OCI-LY3 (cell line): ENCODE measurements around the gene EAF1.
A peak's percentile ranks its signal among the peaks of the same experiment; 100 is the strongest.

Experiments
- H2AFZ ChIP-seq: fragments of 200-600, 300-600 bp; shearing (Covaris generic); 2 replicates; pipeline ENCODE4 v1.6.0; 2014; ENCODE audit warnings: antibody characterized with exemption, low read depth, low read length
- H3K27ac ChIP-seq: fragments of 200-600, 300-600 bp; sonication (generic); 2 replicates; pipeline ENCODE4 v1.5.1; 2014; ENCODE audit warnings: mild to moderate bottlenecking, low read length, moderate library complexity, mixed read lengths
- H3K27me3 ChIP-seq: fragments of 200-600, 300-600 bp; sonication (generic); 2 replicates; pipeline ENCODE4 v1.6.1; 2014; ENCODE audit warnings: low read depth, low read length, mixed read lengths
- H3K36me3 ChIP-seq: fragments of 200-600, 300-600 bp; sonication (generic); replicated peaks from 2 replicates; pipeline ENCODE3; 2014; ENCODE audit warnings: low read depth, low read length, mixed read lengths
- H3K4me1 ChIP-seq: fragments of 300-600, 200-600 bp; sonication (generic); 2 replicates; pipeline ENCODE4 v1.6.1; 2014; ENCODE audit warnings: low read length, mixed read lengths
- H3K4me2 ChIP-seq: fragments of 200-600, 300-600 bp; sonication (generic); 2 replicates; pipeline ENCODE4 v1.6.1; 2014; ENCODE audit warnings: low read length, mixed read lengths
- H3K4me3 ChIP-seq: fragments of 300-600, 200-600 bp; sonication (generic); 2 replicates; pipeline ENCODE4 v1.5.1; 2014; ENCODE audit warnings: antibody characterized with exemption, mild to moderate bottlenecking, low read length, moderate library complexity
- H3K79me2 ChIP-seq: fragments of 300-600, 200-600 bp; shearing (Covaris generic); 2 replicates; pipeline ENCODE4 v1.6.1; 2014; ENCODE audit warnings: mild to moderate bottlenecking, low read length, mixed read lengths
- H3K9ac ChIP-seq: fragments of 300-600, 200-600 bp; shearing (Covaris generic); 2 replicates; pipeline ENCODE4 v1.6.0; 2014; ENCODE audit warnings: mild to moderate bottlenecking, low read length, moderate library complexity
- H3K9me3 ChIP-seq: fragments of 200-600, 300-600 bp; shearing (Covaris generic); 2 replicates; pipeline ENCODE4 v1.6.1; 2014; ENCODE audit warnings: low read length, mixed read lengths; ENCODE audit not compliant: insufficient read depth
- H4K20me1 ChIP-seq: fragments of 200-600, 300-600 bp; sonication (generic); 2 replicates; pipeline ENCODE4 v1.6.1; 2016; ENCODE audit warnings: low read length, mixed read lengths; ENCODE audit not compliant: insufficient read depth
- CTCF ChIP-seq: fragments of 200-600, 300-600 bp; sonication (generic); IDR thresholded peaks from 2 replicates; pipeline ENCODE4 v1.5.1; 2014; ENCODE audit warnings: antibody characterized with exemption, low read length, low read depth
- EZH2phosphoT487 ChIP-seq: fragments of 200-600 bp; shearing (Covaris generic); IDR thresholded peaks from 2 replicates; pipeline ENCODE4 v1.6.1; 2018; ENCODE audit warnings: antibody characterized with exemption, mixed run types, low read depth

EAF1 gene

GRCh38 chr3:15488002-15488401, 60.6 kb downstream of the EAF1 start:
- Histone ChIP-seq H3K27me3 (0 out of 2 replicates have a peak, but pooled peaks cover 9% of the 10 kb centered on the region), H3K4me2 (no peak overlapping the region), H3K79me2 (no peaks in the 10 kb centered on the region), H3K4me3 (no peak overlapping the region), H4K20me1 (no peaks in the 10 kb centered on the region), H2AFZ (no peak overlapping the region), H3K9ac (no peak overlapping the region), H3K36me3 (no peaks in the 10 kb centered on the region), H3K9me3 (no peaks in the 10 kb centered on the region), H3K27ac (no peak overlapping the region), H3K4me1 (peaks cover 10% of the 10 kb centered on the region)
- TF ChIP-seq CTCF = no peak
- TF ChIP-seq EZH2phosphoT487 = no peak

- peaks cover 10% of the 10 kb centered on the region for H3K4me1 ChIP-seq
- no peak overlapping the region for H2AFZ ChIP-seq
- H3K4me2 ChIP-seq = no peak overlapping the region
- 0 out of 2 replicates have a peak, but pooled peaks cover 13% of the 10 kb centered on the region for H3K27me3 ChIP-seq
- no peak overlapping the region for H3K27ac ChIP-seq
- H3K4me3 ChIP-seq = no peak overlapping the region
- H3K36me3 ChIP-seq = no peaks in the 10 kb centered on the region
- TF ChIP-seq EZH2phosphoT487 (no peak), CTCF (no peak)
- H3K9ac ChIP-seq = no peak overlapping the region
- H3K9me3 ChIP-seq = no peaks in the 10 kb centered on the region
- no peaks in the 10 kb centered on the region for H4K20me1 ChIP-seq
- H3K79me2 ChIP-seq = no peaks in the 10 kb centered on the region
Observed at GRCh38 chr3:15490158-15490557, 62.8 kb downstream of the EAF1 start.

- peak overlapping the region; percentile 12; the same call in 1 of the 2 replicates for H3K4me2 ChIP-seq
- no peak overlapping the region for H3K4me3 ChIP-seq
- H4K20me1 ChIP-seq = no peaks in the 10 kb centered on the region
- 0 out of 2 replicates have a peak, but pooled peaks cover 14% of the 10 kb centered on the region for H3K27me3 ChIP-seq
- no peak overlapping the region for H3K27ac ChIP-seq
- no peaks in the 10 kb centered on the region for H3K79me2 ChIP-seq
- H3K36me3 ChIP-seq = no peaks in the 10 kb centered on the region
- H2AFZ ChIP-seq = no peak overlapping the region
- no peaks in the 10 kb centered on the region for H3K9me3 ChIP-seq
- H3K9ac ChIP-seq = no peak overlapping the region
- peaks cover 10% of the 10 kb centered on the region for H3K4me1 ChIP-seq
- TF ChIP-seq CTCF (no peak), EZH2phosphoT487 (no peak)
Observed at GRCh38 chr3:15491143-15491542, 63.7 kb downstream of the EAF1 start.
